ES-I3 (cell line): Measurements from ENCODE around the gene HOXB1.
"Not testable (repeated sequence)": the region's sequence is repeated elsewhere in the genome, so short reads cannot be mapped to it uniquely, and the experiment has no call there.

Experiments used
- H3K36me3 ChIP-seq: 2 replicates; pipeline ENCODE4 v1.6.1; 2013; ENCODE audit warnings: mild to moderate bottlenecking, low read length, control low read depth, moderate library complexity; ENCODE audit not compliant: insufficient read depth
- H3K4me1 ChIP-seq: 2 replicates; pipeline ENCODE4 v1.6.1; 2013; ENCODE audit warnings: mild to moderate bottlenecking, control low read depth, low read length; ENCODE audit not compliant: insufficient read depth
- H3K9ac ChIP-seq: 2 replicates; pipeline ENCODE4 v1.6.1; 2013; ENCODE audit warnings: low read depth, mild to moderate bottlenecking, low read length, moderate library complexity
- H3K9me3 ChIP-seq: 2 replicates; pipeline ENCODE4 v1.6.1; 2013; ENCODE audit warnings: mild to moderate bottlenecking, low read length, moderate library complexity; ENCODE audit not compliant: control insufficient read depth, insufficient read depth

HOXB1 gene

DNA sequence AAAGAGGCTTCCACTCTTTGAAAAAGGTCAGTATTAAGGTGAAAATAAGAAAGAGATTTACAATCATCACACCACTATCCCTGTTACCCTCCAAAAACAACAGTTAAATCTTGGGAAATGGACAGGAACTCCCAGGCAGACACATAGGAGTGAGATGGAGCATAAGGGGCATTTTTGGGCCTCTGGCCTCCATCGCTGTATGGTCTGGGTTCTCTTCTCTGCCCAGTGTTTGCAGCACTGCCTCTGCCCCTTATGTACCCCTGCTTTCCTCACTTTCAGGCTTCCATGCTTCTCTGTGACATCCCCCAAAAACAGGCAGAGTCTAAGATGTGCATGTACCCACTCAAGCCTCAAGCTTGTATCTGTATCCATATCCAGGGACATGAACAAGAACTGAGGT, 14.7 kb upstream of the HOXB1 start:
- Histone ChIP-seq H3K9me3 (no peaks in the 10 kb centered on the region), H3K9ac (peak overlapping the region; percentile 63; the same call in 1 of the 2 replicates), H3K4me1 (peaks cover 49% of the 10 kb centered on the region), H3K36me3 (no peaks in the 10 kb centered on the region)

DNA sequence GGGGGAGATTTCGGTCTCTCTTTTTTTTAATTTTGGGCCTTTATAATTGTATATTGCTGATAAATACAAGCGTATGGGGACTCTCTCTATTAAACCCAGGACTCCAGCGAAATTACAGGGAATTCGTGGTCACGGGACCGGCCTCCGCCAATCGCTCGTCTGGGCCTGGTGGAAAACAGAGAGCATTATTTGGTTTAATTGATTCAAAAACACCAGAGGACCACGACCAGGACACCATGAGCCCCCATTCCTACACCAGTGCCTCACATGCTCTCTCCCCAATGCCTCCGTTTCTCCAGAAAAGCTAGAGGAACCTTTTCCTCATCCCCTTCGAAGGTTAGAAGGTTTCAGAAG, 14.2 kb upstream of the HOXB1 start, which contains the start of gene HOXB2:
Gene HOXB2 (minus strand): TSS at position 88 of the 354 bp plus-strand sequence. CDS start 198 bp downstream, outside the sequence.
- Histone ChIP-seq H3K36me3 (no peaks in the 10 kb centered on the region), H3K9me3 (no peaks in the 10 kb centered on the region), H3K9ac (peak within 1 kb of the TSS; percentile 63; the same call in 1 of the 2 replicates), H3K4me1 (peaks cover 51% of the 10 kb centered on the region)

DNA sequence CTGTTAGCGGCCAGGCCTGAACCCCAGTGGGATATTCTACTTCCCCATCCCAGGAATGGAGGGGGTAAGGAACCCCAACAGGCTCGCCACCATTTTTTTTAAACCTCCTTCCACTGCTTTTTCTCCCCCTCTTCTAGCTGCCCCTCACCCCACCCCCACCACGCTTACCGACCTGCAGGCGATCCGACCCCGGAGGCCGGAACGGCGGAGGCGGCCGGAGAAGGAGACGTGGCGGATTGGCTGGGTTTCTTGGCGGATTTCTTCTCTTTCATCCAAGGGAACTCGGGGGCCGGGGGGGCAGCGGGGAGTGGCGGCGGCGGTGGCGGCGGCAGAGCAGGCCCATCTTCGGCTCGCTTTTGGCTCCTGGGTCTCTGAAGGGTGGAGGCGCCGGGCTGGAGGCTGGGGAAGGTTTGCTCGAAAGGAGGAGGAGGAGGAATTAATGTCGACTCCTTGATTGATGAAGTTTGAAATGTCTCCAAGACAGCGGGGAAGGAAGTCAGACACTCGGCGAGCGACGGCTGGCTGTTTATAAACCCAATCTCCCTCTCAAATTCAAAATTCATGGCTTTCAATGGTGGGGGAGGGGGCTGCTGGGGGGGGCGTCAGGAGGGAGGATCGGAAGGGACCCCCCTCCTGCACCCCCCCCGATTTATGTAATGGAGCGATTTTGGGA, 13.7 kb upstream of the HOXB1 start:
- Histone ChIP-seq H3K4me1 (peaks cover 50% of the 10 kb centered on the region), H3K36me3 (no peaks in the 10 kb centered on the region), H3K9ac (peak overlapping the region; percentile 63; the same call in 1 of the 2 replicates), H3K9me3 (no peaks in the 10 kb centered on the region)

DNA sequence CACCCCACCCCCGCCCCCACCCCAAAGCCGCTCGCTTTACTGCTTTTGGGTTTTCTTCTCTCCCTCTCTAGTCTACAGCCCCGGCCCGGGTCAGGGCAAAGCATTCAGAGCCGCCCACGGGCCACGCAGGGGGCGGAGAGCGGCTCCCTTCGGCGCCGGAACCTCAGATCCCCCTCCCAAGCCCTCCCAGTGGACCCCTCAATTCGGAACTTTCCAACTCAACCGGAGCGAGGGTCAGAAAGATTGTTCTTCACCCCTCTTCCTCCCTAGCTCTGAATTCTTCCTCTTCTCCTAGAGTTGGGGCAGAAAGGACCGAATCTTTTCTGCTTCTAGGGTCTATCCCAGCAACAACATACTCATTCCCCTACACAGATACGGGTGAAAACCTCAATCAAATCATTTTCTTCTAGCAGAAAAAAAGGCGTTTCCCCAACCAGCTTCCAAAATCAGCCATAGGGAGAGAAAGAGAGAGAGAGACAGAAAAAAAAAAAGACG, 13.1 kb upstream of the HOXB1 start:
- no peaks in the 10 kb centered on the region for H3K9me3 ChIP-seq
- peaks cover 45% of the 10 kb centered on the region for H3K4me1 ChIP-seq
- no peaks in the 10 kb centered on the region for H3K36me3 ChIP-seq
- peak overlapping the region; percentile 63; the same call in 1 of the 2 replicates for H3K9ac ChIP-seq

DNA sequence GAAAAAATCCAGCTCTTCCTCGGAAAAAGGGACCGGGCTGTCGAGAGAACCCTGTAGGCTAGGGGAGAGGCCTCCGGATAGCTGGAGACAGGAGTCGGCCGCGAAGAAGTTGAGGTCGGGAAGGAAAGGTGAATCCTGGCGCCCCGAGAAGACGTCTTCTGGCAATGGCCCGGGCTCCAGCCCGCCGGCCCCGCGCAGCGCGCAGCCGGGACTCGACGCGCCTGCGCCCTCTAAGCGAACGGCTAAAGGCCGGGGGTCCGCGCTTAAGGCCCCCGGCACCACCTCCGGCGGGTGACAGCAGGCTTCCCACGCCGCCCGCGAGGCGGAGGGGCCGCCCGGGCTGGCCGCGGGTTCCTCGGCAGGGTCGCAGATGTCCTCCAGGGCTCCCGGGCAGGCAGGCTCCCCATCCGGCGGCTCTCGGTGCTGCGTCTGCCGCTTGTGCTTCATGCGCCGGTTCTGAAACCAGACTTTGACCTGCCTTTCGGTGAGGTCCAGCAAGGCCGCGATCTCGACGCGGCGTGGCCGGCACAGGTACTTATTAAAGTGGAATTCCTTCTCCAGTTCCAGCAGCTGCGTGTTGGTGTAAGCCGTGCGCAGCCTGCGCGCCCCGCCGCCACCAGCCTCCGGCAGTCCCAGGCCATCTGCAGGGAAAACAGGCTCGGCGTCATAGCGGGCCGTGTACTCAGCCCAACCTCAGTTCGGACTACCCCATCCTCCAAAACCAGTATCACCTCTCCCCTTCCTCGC, 12.5 kb upstream of the HOXB1 start:
- Histone ChIP-seq H3K9me3 (no peaks in the 10 kb centered on the region), H3K9ac (peak overlapping the region; percentile 63), H3K4me1 (peaks cover 39% of the 10 kb centered on the region)

DNA sequence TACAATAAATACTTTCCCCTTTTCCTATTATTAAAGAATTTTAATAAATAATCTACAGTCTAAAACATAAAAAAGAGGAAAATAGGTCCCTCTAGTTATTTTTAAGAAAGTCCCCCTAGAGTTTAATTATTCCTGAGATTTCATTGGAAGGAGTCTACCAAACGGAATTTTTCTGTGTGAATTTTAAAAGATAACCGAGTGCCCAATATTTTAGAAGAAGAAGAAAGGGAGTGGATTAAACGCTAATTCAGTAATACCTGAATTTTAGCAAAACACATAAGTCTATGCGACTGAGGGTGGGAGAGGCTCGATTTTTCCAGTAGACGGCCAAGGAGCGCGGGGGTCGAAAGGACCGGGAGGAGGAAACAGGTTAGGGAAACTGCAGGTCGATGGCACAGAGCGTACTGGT, 11.9 kb upstream of the HOXB1 start:
- Histone ChIP-seq H3K9me3 (no peaks in the 10 kb centered on the region), H3K9ac (peak overlapping the region; percentile 63), H3K36me3 (no peaks in the 10 kb centered on the region), H3K4me1 (peaks cover 35% of the 10 kb centered on the region)

More for the DNA sequence above, 12.5 kb upstream of the HOXB1 start:
- H3K36me3 ChIP-seq = no peaks in the 10 kb centered on the region

DNA sequence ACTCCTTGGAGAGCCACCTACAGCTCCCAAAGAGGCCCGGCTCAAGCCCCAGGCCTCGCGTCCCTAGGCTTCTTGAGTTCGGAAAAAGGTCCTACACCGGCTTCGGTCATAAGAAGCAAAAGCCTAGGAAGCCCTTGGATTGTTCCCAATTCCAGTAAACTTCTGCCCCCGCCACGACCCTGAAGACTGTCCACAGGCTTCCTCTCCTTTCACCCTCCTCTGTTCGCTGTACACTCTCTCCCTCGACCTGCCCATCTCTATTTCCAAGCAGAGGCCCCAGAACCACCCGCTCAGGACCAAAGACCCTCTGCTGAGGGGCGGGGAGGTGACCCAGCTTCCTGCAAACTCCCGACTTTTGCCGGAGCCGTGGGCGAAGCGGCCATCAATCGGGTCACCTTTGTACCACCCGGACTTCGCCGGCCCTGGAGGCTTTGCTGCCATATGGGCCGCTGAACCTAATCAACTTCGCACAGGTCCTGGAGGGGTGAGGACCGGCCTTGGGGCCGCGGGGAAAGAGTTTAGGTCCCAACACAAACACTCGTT, 11.4 kb upstream of the HOXB1 start:
- Histone ChIP-seq H3K36me3 (no peaks in the 10 kb centered on the region), H3K9me3 (no peaks in the 10 kb centered on the region), H3K4me1 (peaks cover 33% of the 10 kb centered on the region), H3K9ac (peak overlapping the region; percentile 63)

DNA sequence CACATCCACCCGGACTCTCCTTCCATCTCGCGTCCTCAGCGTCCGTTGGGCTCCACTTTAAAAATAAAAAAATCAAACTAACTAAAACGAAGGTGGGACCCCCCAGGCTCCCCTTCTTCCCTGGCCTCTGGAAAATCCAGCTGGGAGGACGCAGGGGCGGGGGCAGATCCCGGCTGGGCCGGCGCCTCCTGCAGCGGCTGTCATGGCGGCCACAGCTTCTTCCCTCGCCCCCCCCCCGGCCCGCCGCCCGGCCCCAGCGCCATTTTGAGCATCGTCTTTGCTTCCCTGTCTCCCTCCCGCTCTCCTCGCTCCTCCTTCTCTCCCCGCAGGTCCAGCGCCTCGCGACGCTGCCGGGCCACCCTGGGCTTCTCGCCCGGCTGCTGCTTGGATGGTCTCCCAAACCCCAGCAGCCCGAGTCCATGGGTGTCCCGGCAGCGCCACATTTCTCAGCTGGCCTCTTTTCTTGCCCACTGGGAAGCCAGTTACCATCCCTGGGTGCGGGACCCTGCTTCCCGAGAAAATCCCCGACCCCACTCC, 10.8 kb upstream of the HOXB1 start:
- no peaks in the 10 kb centered on the region for H3K36me3 ChIP-seq
- H3K4me1 ChIP-seq = peaks cover 28% of the 10 kb centered on the region
- peak overlapping the region; percentile 63 for H3K9ac ChIP-seq
- H3K9me3 ChIP-seq = no peaks in the 10 kb centered on the region

DNA sequence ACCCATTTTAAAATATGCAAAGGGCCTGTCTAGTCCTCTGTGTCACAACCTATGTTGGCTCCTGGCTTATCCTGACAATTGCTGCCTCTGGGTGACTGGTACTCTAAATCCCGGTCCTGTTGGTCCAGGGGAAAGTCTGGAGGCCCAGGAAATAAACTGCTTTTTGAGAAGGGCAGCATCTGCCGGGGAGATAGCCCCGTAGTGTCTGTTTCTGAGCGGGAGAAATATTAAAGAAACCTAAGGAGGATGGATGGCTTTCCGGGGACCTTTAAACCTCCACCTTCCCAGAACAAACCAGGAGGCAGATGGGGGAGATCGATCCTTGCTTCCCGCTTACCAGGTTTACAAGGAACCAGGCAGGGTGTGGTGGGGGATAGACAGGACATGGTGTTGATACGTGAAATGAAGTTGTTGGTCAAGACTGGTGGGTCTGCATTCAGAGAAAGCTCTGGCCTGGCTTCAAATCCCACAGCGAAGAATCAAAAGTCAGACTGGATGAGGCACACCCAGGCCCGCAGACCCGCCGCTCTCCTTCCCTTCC, 10.3 kb upstream of the HOXB1 start:
- peak overlapping the region; percentile 63; the same call in 1 of the 2 replicates for H3K9ac ChIP-seq
- no peaks in the 10 kb centered on the region for H3K9me3 ChIP-seq
- peaks cover 23% of the 10 kb centered on the region for H3K4me1 ChIP-seq
- no peaks in the 10 kb centered on the region for H3K36me3 ChIP-seq

DNA sequence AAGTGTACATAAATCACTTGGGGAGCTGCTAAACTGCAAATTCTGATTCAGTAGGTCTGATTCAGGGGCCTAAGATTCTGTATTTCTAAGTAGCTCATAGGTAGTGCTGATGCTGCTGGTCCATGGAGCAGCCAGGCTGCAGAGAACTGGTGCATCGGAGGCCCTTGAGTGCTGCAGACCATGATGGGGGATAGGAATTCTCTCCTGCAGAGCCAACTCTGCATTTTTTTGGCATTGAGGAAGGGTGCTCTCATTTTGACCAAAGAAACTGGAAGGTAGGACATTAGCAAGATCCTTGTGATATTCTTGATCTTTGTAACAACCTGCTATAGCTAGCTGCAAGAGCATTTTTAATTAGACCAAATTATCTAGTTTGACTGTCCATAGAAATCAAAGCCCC, 9.4 kb upstream of the HOXB1 start:
- Histone ChIP-seq H3K36me3 (no peaks in the 10 kb centered on the region), H3K9ac (no peak overlapping the region), H3K4me1 (peaks cover 14% of the 10 kb centered on the region), H3K9me3 (no peaks in the 10 kb centered on the region)

DNA sequence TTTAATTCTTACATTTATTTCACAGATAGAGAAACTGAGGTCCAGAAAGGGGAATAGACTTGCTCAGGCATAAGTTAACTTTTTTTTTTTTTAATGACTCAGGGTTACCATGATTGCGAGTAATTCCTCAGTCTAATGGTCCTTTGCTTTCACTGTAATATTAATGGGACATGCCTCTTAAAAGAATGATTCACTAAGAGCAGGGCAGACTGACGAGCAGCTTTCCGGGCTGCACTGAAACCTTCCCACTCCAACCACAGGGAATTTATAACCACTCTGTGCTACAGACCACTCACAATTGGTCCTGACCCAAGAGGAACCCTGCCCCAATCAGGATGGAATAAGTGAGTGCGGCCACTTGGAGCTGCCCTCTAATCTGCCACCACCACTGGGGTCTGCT, 8.4 kb upstream of the HOXB1 start:
- Histone ChIP-seq H3K36me3 (no peaks in the 10 kb centered on the region), H3K9ac (no peak overlapping the region), H3K9me3 (no peaks in the 10 kb centered on the region), H3K4me1 (peaks cover 11% of the 10 kb centered on the region)

DNA sequence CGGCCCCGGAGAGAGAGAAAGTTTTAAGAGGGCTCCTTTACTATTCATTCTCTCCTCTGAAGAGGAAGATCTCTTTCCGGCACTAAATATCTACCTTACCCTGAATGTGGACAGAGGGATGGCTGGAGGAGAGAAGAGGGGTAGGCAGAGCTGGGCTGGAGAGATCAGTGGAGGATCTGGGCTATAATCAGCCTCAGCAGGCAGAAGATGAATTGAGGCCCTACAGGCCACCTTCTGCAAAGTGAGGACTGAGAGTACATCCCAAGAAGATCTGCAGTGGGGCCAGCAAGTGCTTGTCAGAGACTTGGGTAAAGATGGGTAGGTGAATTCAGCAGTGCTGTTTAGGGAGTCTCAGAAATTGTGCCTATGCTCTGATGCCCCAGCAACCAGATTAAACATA, 6.5 kb upstream of the HOXB1 start:
- H3K9ac ChIP-seq = no peak overlapping the region
- H3K4me1 ChIP-seq = peaks cover 15% of the 10 kb centered on the region
- H3K9me3 ChIP-seq = no peaks in the 10 kb centered on the region
- no peaks in the 10 kb centered on the region for H3K36me3 ChIP-seq

DNA sequence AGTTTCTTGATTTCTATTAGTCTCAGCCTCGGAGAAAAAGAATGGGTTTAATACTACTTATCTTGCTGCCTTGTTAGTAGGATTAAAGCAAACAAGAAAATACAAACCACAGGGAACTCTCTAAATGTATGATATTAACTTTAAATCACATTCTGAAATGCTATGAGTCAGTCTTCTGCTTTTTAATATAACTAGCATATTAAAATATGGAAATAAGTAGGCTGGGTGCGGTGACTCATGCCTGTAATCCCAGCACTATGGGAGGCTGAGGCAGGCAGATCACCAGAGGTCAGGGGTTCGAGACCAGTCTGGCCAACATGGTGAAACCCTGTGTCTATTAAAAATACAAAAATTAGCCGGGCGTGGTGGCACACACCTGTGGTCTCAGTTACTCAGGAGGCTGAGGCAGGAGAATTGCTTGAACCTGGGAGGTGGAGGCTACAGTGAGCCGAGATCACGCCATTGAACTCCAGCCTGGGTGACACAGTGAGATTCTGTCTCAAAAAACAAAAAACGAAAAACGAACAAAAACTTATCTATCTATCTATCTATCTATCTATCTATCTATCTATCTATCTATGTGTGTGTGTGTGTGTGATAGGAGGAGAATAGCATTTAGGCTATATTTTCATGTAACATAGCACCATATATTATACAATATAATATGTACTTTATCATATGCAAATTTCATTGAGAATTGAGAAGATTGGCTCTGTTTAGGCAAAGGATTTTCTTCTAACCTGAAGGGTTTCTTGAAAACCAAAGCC, 5.2 kb upstream of the HOXB1 start:
- H3K9me3 ChIP-seq, H3K9ac ChIP-seq, H3K36me3 ChIP-seq: not testable (repeated sequence)
- peaks cover 27% of the 10 kb centered on the region for H3K4me1 ChIP-seq

DNA sequence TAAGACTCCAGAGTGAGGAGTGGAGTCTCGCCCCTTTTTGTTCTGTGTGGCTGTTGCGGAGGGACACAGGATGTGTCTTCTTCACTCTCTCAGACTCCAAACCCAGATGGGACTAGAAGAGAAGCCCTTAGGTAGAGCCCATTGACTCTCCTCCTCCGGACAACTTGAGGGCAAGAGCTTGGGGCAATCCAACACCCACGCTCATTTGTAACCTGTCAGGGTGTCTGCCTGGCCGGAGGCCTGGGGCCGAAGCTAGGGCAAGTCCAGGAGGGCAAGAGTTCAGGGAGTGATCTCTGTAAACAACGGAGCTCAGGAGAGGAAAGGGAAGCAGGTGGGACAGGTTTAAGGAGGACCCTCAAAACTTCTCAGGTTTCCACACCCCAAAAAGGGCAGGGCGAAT, 1.4 kb upstream of the HOXB1 start:
- Histone ChIP-seq H3K36me3 (no peaks in the 10 kb centered on the region), H3K9ac (no peak overlapping the region), H3K4me1 (peaks cover 40% of the 10 kb centered on the region), H3K9me3 (no peaks in the 10 kb centered on the region)
